MCF 10A (cell line): ENCODE results near the gene DYDC1. TPM values are rescaled to one million over a fixed set of nuclear protein-coding genes. Genes with fewer than 3 reads are reported as not detected.
"Not testable (repeated sequence)": the region's sequence is repeated elsewhere in the genome, so short reads cannot be mapped to it uniquely, and the experiment has no call there.

Experiments
- BruUV-seq: library from RNA; stranded (reverse); fragments of 400-500 nt; replicated peaks from 2 replicates; lab custom pipeline; 2021; lab: Mats Ljungman, UMichigan
- CTCF ChIA-PET: fragments of 300-600 bp; sonication (Branson Sonifier 250); formaldehyde crosslinking; extraction: SDS; loops from one replicate; lab custom pipeline; 2021; ENCODE audit warnings: antibody characterized with exemption, inconsistent platforms; lab: Yijun Ruan, JAX
- POLR2A ChIA-PET: fragments of 300-600, 350-650 bp; sonication (Branson Sonifier 250); formaldehyde crosslinking; extraction: SDS; loops from one replicate; lab custom pipeline; 2020; ENCODE audit warnings: antibody characterized with exemption, inconsistent platforms; lab: Yijun Ruan, JAX
- DNase-seq: peaks from one replicate; pipeline ENCODE4 v3.0.0-alpha.2; 2018; ENCODE audit not compliant: unreplicated experiment
- H3K27ac Mint-ChIP-seq: one replicate; pipeline ENCODE4 v1.8.0; 2022; ENCODE audit warnings: mild to moderate bottlenecking, low read depth, mixed read lengths; ENCODE audit not compliant: unreplicated experiment
- H3K27me3 Mint-ChIP-seq: one replicate; pipeline ENCODE4 v1.8.0; 2022; ENCODE audit warnings: mixed read lengths; ENCODE audit not compliant: insufficient read depth, unreplicated experiment
- H3K36me3 Mint-ChIP-seq: one replicate; pipeline ENCODE4 v1.8.0; 2022; ENCODE audit warnings: mild to moderate bottlenecking, moderate library complexity, mixed read lengths; ENCODE audit not compliant: insufficient read depth, unreplicated experiment
- H3K4me1 Mint-ChIP-seq: one replicate; pipeline ENCODE4 v1.8.0; 2022; ENCODE audit warnings: mixed read lengths; ENCODE audit not compliant: insufficient read depth, unreplicated experiment
- H3K4me3 Mint-ChIP-seq: one replicate; pipeline ENCODE4 v1.8.0; 2022; ENCODE audit warnings: mild to moderate bottlenecking, moderate library complexity, mixed read lengths; ENCODE audit not compliant: unreplicated experiment
- H3K9me3 Mint-ChIP-seq: one replicate; pipeline ENCODE4 v1.8.0; 2022; ENCODE audit warnings: mixed read lengths; ENCODE audit not compliant: unreplicated experiment
- CTCF ChIP-seq: fragments of 200-600 bp; IDR thresholded peaks from one replicate; pipeline ENCODE4 v1.8.0; 2022; ENCODE audit warnings: antibody characterized with exemption, mild to moderate bottlenecking; ENCODE audit not compliant: unreplicated experiment
- intact Hi-C: fragments of 100-400 bp; cut with micrococcal nuclease; formaldehyde crosslinking; loops from 2 replicates; pipeline ENCODE4 v1.14.1; 2022
- total RNA-seq: library from RNA; stranded (reverse); gene quantifications from 2 replicates; pipeline ENCODE4 v1.2.3, GENCODE V29; 2022

DYDC1 gene
- total RNA-seq, 1 experiment from 2014 or later: not detected

- Mint-ChIP-seq H3K9me3 (no peaks in the 10 kb centered on the region), H3K4me1 (no peaks in the 10 kb centered on the region), H3K27me3 (no peaks in the 10 kb centered on the region), H3K27ac (no peak overlapping the region), H3K4me3 (no peak overlapping the region), H3K36me3 (no peaks in the 10 kb centered on the region)
- no peak for TF ChIP-seq CTCF
- no TSS peak for BruUV-seq
- ChIA-PET POLR2A (no interaction called here), CTCF (no interaction called here)
- no peak for DNase-seq
- intact Hi-C loops: no loop called here
Measured at GRCh38 chr10:80313523-80313922, 43.0 kb downstream of the DYDC1 start.

GRCh38 chr10:80305989-80306388 is 50.6 kb downstream of the DYDC1 start:
- peaks cover 15% of the 10 kb centered on the region for H3K27me3 Mint-ChIP-seq
- H3K27ac Mint-ChIP-seq: not testable (repeated sequence)

GRCh38 chr10:80296942-80297341 is 59.6 kb downstream of the DYDC1 start:
- ChIA-PET POLR2A (interaction anchor here (0.6 kb wide), 1 partner anchor 27 kb away, joined by 4 read pairs; no protein-coding TSS in a partner anchor), CTCF (no interaction called here)
- Mint-ChIP-seq H3K4me3 (no peak overlapping the region), H3K27ac (no peak overlapping the region), H3K36me3 (no peaks in the 10 kb centered on the region), H3K27me3 (no peaks in the 10 kb centered on the region), H3K9me3 (peaks cover 8% of the 10 kb centered on the region), H3K4me1 (no peaks in the 10 kb centered on the region)
- no peak for TF ChIP-seq CTCF
- BruUV-seq: no TSS peak
- no peak for DNase-seq
- intact Hi-C loops: no loop called here

More at GRCh38 chr10:80305989-80306388, 50.6 kb downstream of the DYDC1 start:
- POLR2A ChIA-PET, H3K36me3 Mint-ChIP-seq, BruUV-seq, DNase-seq, H3K4me3 Mint-ChIP-seq, intact Hi-C loops, H3K4me1 Mint-ChIP-seq: not testable (repeated sequence)
- CTCF ChIA-PET: interaction anchor here (1.0 kb wide), 1 partner anchor 13 kb away, joined by 3 read pairs; no protein-coding TSS in a partner anchor
- H3K9me3 Mint-ChIP-seq: peaks cover 15% of the 10 kb centered on the region

- Mint-ChIP-seq H3K36me3 (no peaks in the 10 kb centered on the region), H3K4me1 (peaks cover 12% of the 10 kb centered on the region), H3K9me3 (peaks cover under 1% of the 10 kb centered on the region), H3K27ac (no peak overlapping the region), H3K27me3 (no peaks in the 10 kb centered on the region), H3K4me3 (no peak overlapping the region)
- no TSS peak for BruUV-seq
- TF ChIP-seq CTCF: no peak
- no peak for DNase-seq
- CTCF ChIA-PET: interaction anchor here (0.7 to 1.1 kb wide), 2 partner anchors 13 to 36 kb away, joined by 3 read pairs; no protein-coding TSS in a partner anchor
- intact Hi-C loops: no loop called here
- POLR2A ChIA-PET: no interaction called here
Measured at GRCh38 chr10:80292607-80293239, 63.8 kb downstream of the DYDC1 start.
